GM21447 (cell line): Measurements from ENCODE around the gene CABS1.

Experiments used
- ATAC-seq: cut with Tn5 transposase; IDR thresholded peaks from one replicate; pipeline ENCODE4 v1.9.1; 2021; ENCODE audit not compliant: unreplicated experiment

The CABS1 gene

GRCh38 chr4:70334681-70335080 lies at the start of gene CABS1:
CABS1 (plus strand) TSS chr4:70334981; CDS start chr4:70335040, 59 bp downstream.
- ATAC-seq = no peak

- no peak for ATAC-seq
Measured at GRCh38 chr4:70288651-70289050, 46.1 kb upstream of the CABS1 start.

DNA sequence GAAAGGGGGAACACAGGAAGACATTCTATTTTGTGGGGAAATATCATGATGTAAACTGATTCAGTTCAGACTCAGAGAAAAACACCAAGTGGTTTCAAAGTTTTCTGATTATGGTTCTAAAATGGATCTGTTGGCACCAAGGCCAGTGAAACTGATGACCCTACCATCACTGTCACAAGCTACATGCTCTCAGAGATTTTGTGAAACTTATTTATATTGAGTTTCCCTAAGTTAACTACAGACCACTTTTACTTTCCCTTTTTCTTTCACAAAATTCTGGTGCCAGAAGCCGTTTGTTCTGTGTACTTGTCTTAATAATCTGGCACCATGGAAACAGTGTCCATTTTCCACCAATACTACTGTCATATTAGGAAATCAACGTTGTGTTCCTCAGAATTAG lies 43.4 kb upstream of the CABS1 start:
- ATAC-seq = no peak

- ATAC-seq = no peak
Measured at GRCh38 chr4:70297576-70297975, 37.2 kb upstream of the CABS1 start.

DNA sequence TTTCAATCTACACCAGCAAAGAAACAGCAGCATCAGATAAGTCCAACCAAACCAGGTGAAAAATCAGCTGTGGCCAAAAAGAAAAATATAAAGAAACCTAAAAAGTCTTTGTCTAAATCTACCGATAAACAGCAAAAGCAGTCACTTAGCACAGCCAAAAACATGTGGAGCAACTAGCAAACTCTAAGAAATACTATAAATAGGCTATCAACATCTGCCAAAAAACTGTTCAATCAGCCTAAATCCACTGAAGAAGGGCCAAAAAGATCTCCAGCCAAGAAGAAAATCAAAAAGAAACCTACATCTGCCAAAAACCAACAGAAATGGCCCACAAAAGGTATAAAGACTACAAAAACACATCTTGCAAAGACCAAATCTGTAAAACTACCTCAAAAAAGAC lies 36.7 kb upstream of the CABS1 start:
- ATAC-seq = no peak

DNA sequence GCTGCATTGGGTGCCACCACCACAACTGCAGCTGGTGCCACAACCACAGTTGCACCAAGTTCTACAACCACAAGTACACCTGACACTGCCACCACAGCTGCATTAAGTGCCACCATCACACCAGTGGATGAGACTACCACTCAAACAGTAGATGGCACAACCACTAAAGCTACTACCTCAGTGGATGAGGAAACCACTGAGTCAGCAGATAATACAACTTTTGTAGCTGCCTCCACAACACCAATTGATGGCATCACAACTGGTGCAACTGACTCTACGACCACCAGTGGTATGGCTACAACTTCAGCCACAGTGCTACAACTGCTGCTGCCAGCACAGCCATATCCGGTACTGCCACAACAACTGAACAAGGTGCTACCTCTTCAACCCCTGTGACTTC lies 35.1 kb upstream of the CABS1 start:
- ATAC-seq = no peak

DNA sequence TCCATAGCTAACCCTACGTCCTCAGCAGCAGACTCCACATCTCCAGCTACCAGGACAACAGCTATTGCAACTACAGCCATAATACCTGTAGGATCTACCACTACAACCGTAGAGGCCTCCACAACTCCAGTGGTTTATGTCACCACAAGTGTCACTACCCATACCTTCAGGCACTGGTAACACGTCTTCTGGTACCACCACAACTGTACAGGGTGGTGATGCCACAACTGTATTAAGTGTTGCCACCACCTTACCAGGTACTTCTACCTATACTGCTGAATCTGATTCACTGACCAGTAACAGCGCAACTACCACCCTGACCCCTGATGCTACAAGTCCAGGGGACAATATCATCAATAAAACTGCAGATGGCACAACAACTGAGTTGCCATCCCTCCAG lies 34.6 kb upstream of the CABS1 start:
- no peak for ATAC-seq

DNA sequence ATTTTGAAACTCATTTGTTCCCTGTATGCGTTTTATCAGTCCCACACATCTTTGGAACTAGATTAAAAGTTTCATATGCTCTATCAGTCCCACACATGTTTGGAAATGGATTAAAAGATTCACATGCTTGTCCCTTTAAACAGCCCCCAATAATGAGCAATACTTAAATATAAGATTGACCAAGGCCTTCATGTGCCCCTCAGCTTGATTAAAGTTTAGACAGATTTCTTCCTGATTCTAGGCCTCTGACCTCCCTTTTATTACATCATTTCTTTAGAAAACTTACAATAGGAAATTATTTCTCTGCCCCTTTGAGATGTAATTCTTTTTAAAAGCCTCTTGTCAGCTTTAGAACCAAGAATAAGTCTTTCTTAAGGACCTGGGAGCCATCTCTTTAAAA lies 31.7 kb upstream of the CABS1 start:
- ATAC-seq = no peak

DNA sequence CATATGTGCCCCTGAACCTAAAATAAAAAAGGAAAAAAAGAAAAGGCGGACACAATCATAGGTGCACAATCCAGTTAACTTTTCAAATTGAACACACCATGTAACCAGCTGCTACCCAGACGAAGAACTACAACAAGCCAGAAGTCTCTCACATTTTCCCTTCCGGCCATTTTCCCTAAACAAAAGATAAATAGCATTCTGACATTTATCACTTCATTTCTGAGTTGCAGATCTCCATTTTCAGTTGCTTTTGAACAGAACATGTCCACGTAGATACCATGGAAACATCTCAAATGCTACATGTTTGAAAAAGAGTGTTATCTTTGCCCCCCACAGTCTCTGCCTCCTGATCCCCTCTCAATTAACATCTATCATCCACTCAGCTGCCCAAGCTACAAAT lies 29.2 kb upstream of the CABS1 start:
- ATAC-seq = no peak

DNA sequence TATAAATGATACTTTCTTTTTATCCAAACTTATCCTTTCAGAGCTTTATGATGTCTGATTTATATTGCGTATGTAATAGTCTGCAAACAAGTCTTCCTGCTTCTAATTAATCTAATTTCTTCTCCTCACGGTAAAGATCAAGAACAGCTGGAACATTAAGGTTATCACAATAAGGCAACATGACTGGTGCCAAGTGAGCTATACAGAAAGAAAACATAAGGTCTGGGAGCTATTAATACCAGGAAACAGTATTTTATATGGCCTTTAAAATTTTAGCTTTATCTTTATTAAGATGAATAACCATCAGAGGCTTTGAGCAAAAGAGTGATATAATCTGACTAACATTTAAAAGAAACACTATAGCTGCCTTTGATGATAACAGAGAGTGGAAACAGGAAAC lies 28.7 kb upstream of the CABS1 start:
- no peak for ATAC-seq

DNA sequence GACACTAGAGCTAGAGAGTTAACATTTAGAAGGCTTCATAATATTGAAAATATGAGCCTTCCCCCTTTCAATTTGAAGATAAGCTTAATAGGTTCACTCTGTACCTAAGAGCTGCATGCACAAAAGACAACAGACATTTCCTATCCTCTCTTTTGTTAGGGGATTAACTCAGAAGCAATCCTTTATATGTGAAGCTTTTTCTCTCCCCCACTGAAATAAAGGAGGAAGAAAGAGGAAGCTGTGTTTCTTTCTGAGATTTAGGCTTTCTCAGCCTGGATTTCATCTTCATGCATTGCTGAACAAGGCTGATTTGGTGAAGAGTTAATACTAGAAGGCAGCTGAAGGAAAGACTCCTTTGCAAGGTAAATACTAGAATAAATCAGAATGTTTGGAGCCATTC lies 21.0 kb upstream of the CABS1 start:
- no peak for ATAC-seq

DNA sequence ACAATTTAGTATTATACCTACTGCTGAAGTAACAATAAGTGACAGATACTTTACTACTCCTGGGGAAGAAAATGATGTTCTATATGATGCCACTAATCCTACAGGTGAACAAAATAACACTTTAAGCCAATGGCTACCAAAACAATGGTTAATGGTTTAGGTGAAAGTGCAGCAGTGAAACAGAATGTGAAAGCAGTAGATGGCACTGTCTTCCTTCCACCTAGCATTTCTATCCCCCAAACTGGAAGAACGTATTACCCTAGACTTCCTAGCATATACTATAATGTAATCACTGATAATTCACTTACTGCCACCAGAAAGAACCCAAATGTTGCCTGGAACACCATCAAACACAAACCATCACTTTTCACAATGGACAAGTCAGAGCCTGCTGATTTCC lies 18.9 kb upstream of the CABS1 start:
- no peak for ATAC-seq

GRCh38 chr4:70326052-70326451 lies 8.7 kb upstream of the CABS1 start:
- no peak for ATAC-seq

- no peak for ATAC-seq
Measured at GRCh38 chr4:70336043-70336442, 1.3 kb downstream of the CABS1 start.

GRCh38 chr4:70337886-70338420 lies 3.2 kb downstream of the CABS1 start:
- ATAC-seq = no peak

DNA sequence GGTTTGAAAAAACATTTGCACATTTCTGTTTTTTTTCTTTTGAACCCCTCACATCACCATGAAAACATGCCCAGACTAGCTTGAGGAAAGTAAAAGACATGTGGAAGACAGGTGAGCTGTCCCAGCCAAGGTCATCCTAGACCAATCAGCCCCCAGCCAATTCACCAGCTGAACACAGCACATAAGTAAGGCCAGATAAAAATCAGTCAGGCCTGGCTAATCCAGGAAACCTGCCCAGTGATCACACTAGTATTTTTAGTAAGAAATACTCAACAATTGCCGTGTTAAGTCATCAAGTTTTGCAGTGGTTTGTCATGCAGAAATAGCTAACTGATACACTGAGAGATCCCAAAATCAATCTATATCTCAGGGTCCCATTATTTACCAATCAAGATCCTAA lies 21.4 kb downstream of the CABS1 start:
- ATAC-seq = no peak

- ATAC-seq = no peak
Measured at GRCh38 chr4:70359115-70359661, 24.4 kb downstream of the CABS1 start.

GRCh38 chr4:70360460-70360859 lies 25.7 kb downstream of the CABS1 start, which contains the start of gene SMR3A:
SMR3A (plus strand) TSS chr4:70360760; CDS start chr4:70362116, 1,356 bp downstream.
- no peak for ATAC-seq

- no peak for ATAC-seq
Measured at GRCh38 chr4:70364002-70364401, 29.2 kb downstream of the CABS1 start.

GRCh38 chr4:70365479-70365878 lies 30.7 kb downstream of the CABS1 start:
- ATAC-seq = no peak

DNA sequence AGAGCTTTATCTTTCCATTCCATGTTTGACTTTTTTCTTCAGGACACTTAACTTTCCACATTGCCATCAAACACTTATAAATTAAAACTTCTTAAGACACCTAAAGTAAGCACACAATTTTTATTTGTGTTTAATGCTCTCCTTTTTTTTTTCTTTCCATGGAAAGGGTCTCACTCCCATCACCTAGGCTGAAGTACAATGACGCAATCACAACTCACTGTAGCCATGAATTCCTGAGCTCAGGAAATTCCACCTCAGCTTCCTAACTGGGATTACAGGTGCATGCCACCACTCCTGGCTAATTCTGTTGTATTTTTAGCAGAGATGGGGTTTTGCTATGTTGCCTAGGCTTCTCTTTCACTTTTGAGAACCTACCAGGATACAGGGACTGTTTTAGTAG lies 33.0 kb downstream of the CABS1 start:
- ATAC-seq = no peak

GRCh38 chr4:70371987-70372386 lies 37.2 kb downstream of the CABS1 start:
- no peak for ATAC-seq

DNA sequence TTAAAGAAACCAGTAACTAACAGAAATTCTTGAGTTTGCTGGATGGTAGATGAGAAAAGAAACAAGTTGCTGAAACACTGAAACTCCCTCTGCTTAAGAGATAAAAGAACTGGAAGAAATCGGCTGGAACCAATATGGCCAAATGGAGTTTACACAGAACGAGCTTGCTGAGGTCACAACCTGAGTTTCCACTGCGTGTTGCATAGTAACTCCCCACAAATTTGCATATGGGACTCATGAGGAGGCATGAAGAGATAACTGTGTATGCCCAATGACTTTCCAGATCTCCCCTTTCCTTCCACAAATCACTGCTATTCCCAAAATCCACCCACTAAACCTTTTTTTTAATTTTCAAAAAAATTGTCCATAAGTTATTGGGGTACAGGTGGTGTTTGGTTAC lies 38.0 kb downstream of the CABS1 start:
- no peak for ATAC-seq
